Body of pancreas (tissue), 4 donors: ENCODE results near the gene FAM136A. TPM values are rescaled to one million over a fixed set of nuclear protein-coding genes. Genes with fewer than 3 reads are reported as not detected.
"Not testable (repeated sequence)": the region's sequence is repeated elsewhere in the genome, so short reads cannot be mapped to it uniquely, and the experiment has no call there.

Experiments
- ATAC-seq: fragments of 150-250 bp; one replicate; pipeline ENCODE4 v1.9.1; 2016
- DNase-seq, 4 donors: peaks; one replicate each; pipeline ENCODE4 v3.0.0-alpha.2; 2019
- H3K27ac ChIP-seq, 4 donors: fragments of 200-600 bp; sonication (generic); 1 replicate in 3 of 4; 2 replicates in 1 of 4; pipeline versions ENCODE4 v1.5.1 to v1.6.1; 2016 to 2019; ENCODE audit warnings: mild to moderate bottlenecking in 1 of 4, mixed read lengths in 1 of 4, moderate library complexity in 1 of 4
- H3K27me3 ChIP-seq, 2 donors: fragments of 200-600 bp; sonication (generic); one replicate each; pipeline ENCODE4 v1.6.0; 2016; ENCODE audit warnings: mild to moderate bottlenecking in 1 of 2
- H3K36me3 ChIP-seq, 2 donors: fragments of 200-600 bp; sonication (generic); replicated peaks in 1 of 2; 2 replicates each; pipeline ENCODE4 v1.5.1; 2016; ENCODE audit warnings: low read depth in 2 of 2; ENCODE audit not compliant: insufficient read depth in 1 of 2
- H3K4me1 ChIP-seq: fragments of 200-600 bp; sonication (generic); one replicate; pipeline ENCODE4 v1.6.0; 2016
- H3K4me3 ChIP-seq, 2 donors: fragments of 200-600 bp; sonication (generic); 1 replicate in 1 of 2; 2 replicates in 1 of 2; pipeline ENCODE4 v1.5.1; 2016 to 2019
- H3K9me3 ChIP-seq, 3 donors: fragments of 200-600 bp; sonication (generic); 1 replicate in 2 of 3; 2 replicates in 1 of 3; pipeline ENCODE4 v1.5.1; 2016
- CTCF ChIP-seq, 7 experiments: fragments of 450-650 bp in 4 of 7; fragments of 200-600 bp in 3 of 7; sonication (generic) in 3 of 7; IDR thresholded peaks; one replicate each; pipeline ENCODE4 v1.5.1; 2016 to 2019; ENCODE audit warnings: antibody characterized with exemption in 7 of 7
- POLR2A ChIP-seq, 3 donors: fragments of 450-650 bp; IDR thresholded peaks; one replicate each; pipeline ENCODE4 v1.6.1; 2016; ENCODE audit warnings: antibody characterized with exemption in 3 of 3, mild to moderate bottlenecking in 2 of 3
- WGBS, 2 donors: methylation state at CpG; one replicate each; pipeline ENCODE4 v1.1.5; 2017; 5-methylcytosine and 5-hydroxymethylcytosine counted together
- intact Hi-C: fragments of 100-400 bp; cut with DNase I; formaldehyde crosslinking; loops from one replicate; pipeline ENCODE4 v1.15.1; 2023
- total RNA-seq, 2 donors: library from RNA; depleted of rRNA; stranded (reverse); fragments of >200 nt; gene quantifications; one replicate each; pipeline ENCODE4 v1.1.0, GENCODE V29; 2016

Gene FAM136A
- total RNA-seq, 2 donors from 2014 or later, result 44.5 to 47.5 TPM

GRCh38 chr2:70282439-70282838 lies 19.4 kb downstream of the FAM136A start:
- intact Hi-C loops, result no loop called here
- Histone ChIP-seq H3K4me1 (no peaks in the 10 kb centered on the region), H3K36me3 (peaks cover 1 to 20% of the 10 kb centered on the region in 2 donors), H3K27me3 (no peaks in the 10 kb centered on the region), H3K4me3 (no peak overlapping the region), H3K9me3 (no peaks in the 10 kb centered on the region), H3K27ac (no peak overlapping the region)
- TF ChIP-seq POLR2A (IDR thresholded peaks at IDR 0.05) (no peak), CTCF (IDR thresholded peaks at IDR 0.05) (no peak)
- 80 to 83% methylated on average over 5 of the region's 5 CpGs for WGBS, 2 donors
- DNase-seq (no peak), ATAC-seq (no peak)

- no peak for DNase-seq
- TF ChIP-seq CTCF (IDR thresholded peaks at IDR 0.05), result no peak
- no peak for TF ChIP-seq POLR2A (IDR thresholded peaks at IDR 0.05)
- H3K27ac ChIP-seq, result no peak overlapping the region
- ATAC-seq, result no peak
- peaks cover 0 to 13% of the 10 kb centered on the region in 2 donors for H3K36me3 ChIP-seq
- H3K4me1 ChIP-seq, result no peaks in the 10 kb centered on the region
- intact Hi-C loops, result no loop called here
- no peak overlapping the region for H3K4me3 ChIP-seq
- 64 to 93% methylated on average over 2 of the region's 2 CpGs for WGBS, 2 donors
- no peaks in the 10 kb centered on the region for H3K9me3 ChIP-seq
- no peaks in the 10 kb centered on the region for H3K27me3 ChIP-seq
These were observed 21.5 kb downstream of the FAM136A start for GRCh38 chr2:70280242-70280798.

GRCh38 chr2:70270323-70270722 lies 31.5 kb downstream of the FAM136A start:
- Histone ChIP-seq H3K4me1 (no peaks in the 10 kb centered on the region), H3K27me3 (no peaks in the 10 kb centered on the region), H3K4me3 (no peak overlapping the region), H3K27ac (no peak overlapping the region), H3K36me3 (peaks cover 0 to 8% of the 10 kb centered on the region in 2 donors), H3K9me3 (no peaks in the 10 kb centered on the region)
- no peak for TF ChIP-seq POLR2A (IDR thresholded peaks at IDR 0.05)
- TF ChIP-seq CTCF (IDR thresholded peaks at IDR 0.05), result no peak
- 46 to 48% methylated on average over 3 of the region's 3 CpGs for WGBS, 2 donors
- ATAC-seq, result no peak
- DNase-seq, result no peak
- intact Hi-C loops, result no loop called here

- H3K36me3 ChIP-seq, H3K27ac ChIP-seq, H3K4me1 ChIP-seq, DNase-seq, H3K9me3 ChIP-seq, intact Hi-C loops, H3K27me3 ChIP-seq, ATAC-seq, H3K4me3 ChIP-seq: not testable (repeated sequence)
- WGBS, 2 donors, result 90 to 94% methylated on average over 18 of the region's 18 CpGs
These were observed 32.2 kb downstream of the FAM136A start for GRCh38 chr2:70269422-70270302.

- not testable (repeated sequence) for ATAC-seq, DNase-seq
- WGBS, 2 donors, result 95 to 97% methylated on average over 11 to 27 of the region's 30 CpGs
These were observed 34.9 kb downstream of the FAM136A start for GRCh38 chr2:70266925-70267324.

More at GRCh38 chr2:70266925-70267324, 34.9 kb downstream of the FAM136A start:
- H3K4me3 ChIP-seq, H3K27ac ChIP-seq, intact Hi-C loops, H3K36me3 ChIP-seq, H3K9me3 ChIP-seq, H3K27me3 ChIP-seq, H3K4me1 ChIP-seq: not testable (repeated sequence)
